Osteoblast (primary cell): Measurements from ENCODE around the gene FTO. TPM values are rescaled to one million over a fixed set of nuclear protein-coding genes. Genes with fewer than 3 reads are reported as not detected.

ENCODE experiments used
- DNase-seq: peaks from one replicate; pipeline ENCODE4 v3.0.0; 2011; ENCODE audit warnings: low spot score, mixed read lengths; ENCODE audit not compliant: insufficient read length; ENCODE audit errors: missing footprints
- H2AFZ ChIP-seq: 2 replicates; pipeline ENCODE4 v1.6.0; 2011; ENCODE audit warnings: mild to moderate bottlenecking, low read length
- H3K27ac ChIP-seq: 2 replicates; pipeline ENCODE4 v1.5.1; 2011; ENCODE audit warnings: mild to moderate bottlenecking, low read depth, low read length, moderate library complexity
- H3K27me3 ChIP-seq: 2 replicates; pipeline ENCODE4 v1.6.0; 2012; ENCODE audit warnings: mild to moderate bottlenecking, control low read depth, inconsistent platforms, low read length, moderate library complexity; ENCODE audit not compliant: insufficient read depth
- H3K36me3 ChIP-seq: 2 replicates; pipeline ENCODE4 v1.5.1; 2011; ENCODE audit warnings: mild to moderate bottlenecking, low read length, control low read depth, moderate library complexity; ENCODE audit not compliant: insufficient read depth
- H3K4me1 ChIP-seq: 2 replicates; pipeline ENCODE4 v1.5.1; 2011; ENCODE audit warnings: mild to moderate bottlenecking, low read length, control low read depth, moderate library complexity; ENCODE audit not compliant: insufficient read depth
- H3K4me2 ChIP-seq: 2 replicates; pipeline ENCODE4 v1.6.0; 2011; ENCODE audit warnings: mild to moderate bottlenecking, low read length; ENCODE audit not compliant: insufficient read depth
- H3K4me3 ChIP-seq: fragments of 200-600 bp; sonication (generic); 3 replicates; pipeline ENCODE4 v1.5.1; 2012; ENCODE audit warnings: mild to moderate bottlenecking, low read length, inconsistent platforms; ENCODE audit not compliant: insufficient read depth
- H3K79me2 ChIP-seq: 2 replicates; pipeline ENCODE4 v1.6.0; 2012; ENCODE audit warnings: mild to moderate bottlenecking, low read length, control low read depth, inconsistent platforms; ENCODE audit not compliant: insufficient read depth
- H3K9me3 ChIP-seq: 2 replicates; pipeline ENCODE4 v1.5.1; 2011; ENCODE audit warnings: low read depth, low read length, control low read depth
- H4K20me1 ChIP-seq: 2 replicates; pipeline ENCODE4 v1.6.0; 2012; ENCODE audit warnings: mild to moderate bottlenecking, low read length, control low read depth; ENCODE audit not compliant: insufficient read depth
- total RNA-seq: library from RNA; depleted of rRNA; stranded (reverse); fragments of >200 nt; gene quantifications from 2 replicates; pipeline ENCODE4 v1.2.3, GENCODE V29; 2012
- TF ChIP-seq, protein P1 (sequence below): IDR thresholded peaks from 2 replicates; pipeline ENCODE4 v1.5.1; 2011; ENCODE audit warnings: mild to moderate bottlenecking, low read depth, low read length, moderate library complexity; ENCODE audit errors: extremely low read depth

FTO gene
- total RNA-seq, 1 donor: 152 TPM

- no peak for DNase-seq
- no peaks in the 10 kb centered on the region for H4K20me1 ChIP-seq
- TF ChIP-seq, protein P1, sequence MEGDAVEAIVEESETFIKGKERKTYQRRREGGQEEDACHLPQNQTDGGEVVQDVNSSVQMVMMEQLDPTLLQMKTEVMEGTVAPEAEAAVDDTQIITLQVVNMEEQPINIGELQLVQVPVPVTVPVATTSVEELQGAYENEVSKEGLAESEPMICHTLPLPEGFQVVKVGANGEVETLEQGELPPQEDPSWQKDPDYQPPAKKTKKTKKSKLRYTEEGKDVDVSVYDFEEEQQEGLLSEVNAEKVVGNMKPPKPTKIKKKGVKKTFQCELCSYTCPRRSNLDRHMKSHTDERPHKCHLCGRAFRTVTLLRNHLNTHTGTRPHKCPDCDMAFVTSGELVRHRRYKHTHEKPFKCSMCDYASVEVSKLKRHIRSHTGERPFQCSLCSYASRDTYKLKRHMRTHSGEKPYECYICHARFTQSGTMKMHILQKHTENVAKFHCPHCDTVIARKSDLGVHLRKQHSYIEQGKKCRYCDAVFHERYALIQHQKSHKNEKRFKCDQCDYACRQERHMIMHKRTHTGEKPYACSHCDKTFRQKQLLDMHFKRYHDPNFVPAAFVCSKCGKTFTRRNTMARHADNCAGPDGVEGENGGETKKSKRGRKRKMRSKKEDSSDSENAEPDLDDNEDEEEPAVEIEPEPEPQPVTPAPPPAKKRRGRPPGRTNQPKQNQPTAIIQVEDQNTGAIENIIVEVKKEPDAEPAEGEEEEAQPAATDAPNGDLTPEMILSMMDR: no peak
- H3K79me2 ChIP-seq: no peaks in the 10 kb centered on the region
- no peaks in the 10 kb centered on the region for H3K36me3 ChIP-seq
- no peak overlapping the region for H3K4me3 ChIP-seq
- H3K9me3 ChIP-seq: no peaks in the 10 kb centered on the region
- H3K27ac ChIP-seq: no peak overlapping the region
- H3K4me2 ChIP-seq: no peak overlapping the region
- no peaks in the 10 kb centered on the region for H3K4me1 ChIP-seq
- peaks cover 2% of the 10 kb centered on the region for H3K27me3 ChIP-seq
- H2AFZ ChIP-seq: no peak overlapping the region
These were observed 424.8 kb downstream of the FTO start for GRCh38 chr16:54128629-54129234.

DNA sequence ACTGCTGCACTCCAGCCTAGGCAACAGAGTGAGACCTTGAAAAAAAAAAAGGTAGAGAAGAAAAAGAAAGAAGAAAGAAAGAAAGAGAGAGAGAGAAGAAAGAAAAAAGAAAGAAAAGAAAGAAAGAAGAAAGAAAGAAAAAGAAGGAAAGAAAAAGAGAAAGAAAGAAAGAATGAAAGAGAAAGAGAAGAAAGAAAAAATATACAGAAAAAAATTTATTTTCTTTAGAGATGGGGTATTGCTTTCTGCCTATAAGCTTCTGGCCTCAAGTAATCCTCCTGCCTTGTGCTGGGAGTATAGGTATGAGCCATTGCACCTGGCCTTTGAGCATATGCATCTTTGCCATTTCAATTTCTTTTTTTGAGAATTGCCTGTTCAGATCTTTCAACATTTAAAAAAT, 425.9 kb downstream of the FTO start:
- TF ChIP-seq, protein P1: no peak
- H3K79me2 ChIP-seq: no peaks in the 10 kb centered on the region
- H3K27me3 ChIP-seq: peaks cover 2% of the 10 kb centered on the region
- no peaks in the 10 kb centered on the region for H3K9me3 ChIP-seq
- no peaks in the 10 kb centered on the region for H4K20me1 ChIP-seq
- no peak overlapping the region for H3K4me2 ChIP-seq
- H3K4me1 ChIP-seq: no peaks in the 10 kb centered on the region
- DNase-seq: no peak
- H3K4me3 ChIP-seq: no peak overlapping the region
- H2AFZ ChIP-seq: no peak overlapping the region
- H3K36me3 ChIP-seq: no peaks in the 10 kb centered on the region
- H3K27ac ChIP-seq: no peak overlapping the region

GRCh38 chr16:54135361-54136275, 431.7 kb downstream of the FTO start:
- peak overlapping the region; percentile 48 for H2AFZ ChIP-seq

More at GRCh38 chr16:54135361-54136275, 431.7 kb downstream of the FTO start:
- no peaks in the 10 kb centered on the region for H3K9me3 ChIP-seq
- H4K20me1 ChIP-seq: no peaks in the 10 kb centered on the region
- H3K4me2 ChIP-seq: peak overlapping the region; percentile 19
- H3K4me3 ChIP-seq: peak overlapping the region; percentile 9
- DNase-seq: peak; percentile 82
- TF ChIP-seq, protein P1: no peak
- no peaks in the 10 kb centered on the region for H3K36me3 ChIP-seq
- no peaks in the 10 kb centered on the region for H3K79me2 ChIP-seq
- peaks cover 19% of the 10 kb centered on the region for H3K4me1 ChIP-seq
- no peaks in the 10 kb centered on the region for H3K27me3 ChIP-seq
- peak overlapping the region; percentile 84 for H3K27ac ChIP-seq
